ENCODE data around the gene TMEM52. TPM values are rescaled to one million over a fixed set of nuclear protein-coding genes. Genes with fewer than 3 reads are reported as not detected.
A peak's percentile ranks its signal among the peaks of the same experiment; 100 is the strongest.

TMEM52 gene
- total RNA-seq, 1 experiment from 2014 or later = 9.6 TPM

DNA sequence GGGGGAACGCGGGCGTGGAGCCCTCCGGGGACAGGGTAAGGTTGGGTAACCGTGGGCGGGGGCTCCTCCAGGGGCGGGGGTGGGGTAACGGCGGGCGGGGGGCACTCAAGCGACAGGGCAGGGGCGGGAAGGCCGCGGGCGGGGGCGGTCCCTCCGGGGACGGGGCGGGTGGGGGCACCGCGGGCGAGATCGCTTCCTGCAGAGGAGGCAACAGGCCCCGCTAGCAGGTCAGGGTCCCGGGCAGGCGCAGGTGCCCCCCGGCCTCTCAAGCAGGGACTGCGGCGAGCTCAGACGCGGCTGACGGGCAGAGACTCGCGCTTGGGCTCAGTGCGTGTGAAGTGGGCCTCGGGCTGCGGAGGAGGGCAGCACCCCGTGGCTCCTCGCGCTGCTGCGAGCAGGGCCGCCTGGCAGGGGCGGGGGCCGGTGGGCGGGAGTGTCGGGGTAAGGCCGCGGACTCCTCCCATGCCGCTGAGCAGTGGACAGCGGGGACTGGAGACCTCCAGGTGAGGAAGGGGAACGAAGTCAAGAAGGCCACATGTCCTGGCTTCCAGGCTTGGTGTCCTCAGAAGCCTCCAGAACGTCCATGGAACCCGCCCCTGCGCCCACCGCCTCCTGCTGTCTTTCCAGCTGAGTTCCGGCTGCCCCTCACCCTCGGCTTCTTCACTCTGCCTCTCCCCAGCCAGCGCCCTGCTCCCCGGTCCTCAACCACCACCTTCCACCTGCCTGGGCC lies 27.6 kb downstream of the TMEM52 start:
- H3T11ph ChIP-seq (ENCODE audit: low read length) = no peak overlapping the region
- H3K9me3 ChIP-seq (ENCODE audit: control insufficient read depth, low read depth, low read length) = no peaks in the 10 kb centered on the region
- peak; percentile 69 for DNase-seq
- H3K27ac ChIP-seq (ENCODE audit: insufficient read length, low read depth, low read length) = no peak overlapping the region
- peak overlapping the region; percentile 23 for H3K18ac ChIP-seq (ENCODE audit: insufficient read length, low read depth, low read length)
- H3K23me2 ChIP-seq (ENCODE audit: insufficient read length, low read depth, low read length, poor library complexity, severe bottlenecking) = peaks cover 6% of the 10 kb centered on the region
- peak overlapping the region; percentile 70 to 85 for H3K4me3 Mint-ChIP-seq
- H4K5ac ChIP-seq (ENCODE audit: insufficient read length, low read depth, low read length) = no peak overlapping the region
- H3K27ac Mint-ChIP-seq = peak overlapping the region in 2 of 3 experiments; percentile 25 to 40; a peak in 2 of 7 replicates
- H2AFZ ChIP-seq (ENCODE audit: low read length) = no peak overlapping the region
- H3K4ac ChIP-seq (ENCODE audit: low read depth, low read length) = no peak overlapping the region
- H3K56ac ChIP-seq (ENCODE audit: insufficient read length, low read depth, low read length) = no peak overlapping the region
- H2BK120ac ChIP-seq (ENCODE audit: low read depth, low read length, poor library complexity, severe bottlenecking) = no peak overlapping the region
- no CpG with 5 or more reads among the region's 59 CpGs for WGBS (ENCODE audit: extremely low coverage, insufficient read length, low lambda C conversion rate)
- no peak overlapping the region for H2AK5ac ChIP-seq (ENCODE audit: insufficient read length, low read length)
- no peak overlapping the region for H4K91ac ChIP-seq (ENCODE audit: insufficient read length, low read depth, low read length)
- no peak overlapping the region for H2BK15ac ChIP-seq (ENCODE audit: low read depth, low read length)
- H3K4me1 ChIP-seq (ENCODE audit: insufficient read depth, low read length) = peaks cover 5% of the 10 kb centered on the region; the same call in 1 of the 2 replicates
- H3K36me3 Mint-ChIP-seq (ENCODE audit: insufficient read depth in 1 of 3, low read depth in 3 of 3) = peaks cover 4 to 10% (median 8%) of the 10 kb centered on the region in 3 experiments; a peak in 6 of 7 replicates
- H3K4me1 Mint-ChIP-seq = peaks cover 43 to 48% of the 10 kb centered on the region in 2 experiments
- no peak overlapping the region for H4K8ac ChIP-seq (replicated peaks; ENCODE audit: insufficient read length, low read depth, low read length)
- H2BK5ac ChIP-seq (ENCODE audit: insufficient read length, low read length) = no peak overlapping the region
- no peak overlapping the region for H3K23ac ChIP-seq (ENCODE audit: insufficient read length, low read depth, low read length)
- no peaks in the 10 kb centered on the region; the same call in none of the 2 replicates for H3K27me3 ChIP-seq (ENCODE audit: insufficient read depth, low read length)
- H3K4me2 ChIP-seq (ENCODE audit: insufficient read depth, insufficient read length, low read length) = peak overlapping the region; percentile 70
- TF ChIP-seq, protein P1, sequence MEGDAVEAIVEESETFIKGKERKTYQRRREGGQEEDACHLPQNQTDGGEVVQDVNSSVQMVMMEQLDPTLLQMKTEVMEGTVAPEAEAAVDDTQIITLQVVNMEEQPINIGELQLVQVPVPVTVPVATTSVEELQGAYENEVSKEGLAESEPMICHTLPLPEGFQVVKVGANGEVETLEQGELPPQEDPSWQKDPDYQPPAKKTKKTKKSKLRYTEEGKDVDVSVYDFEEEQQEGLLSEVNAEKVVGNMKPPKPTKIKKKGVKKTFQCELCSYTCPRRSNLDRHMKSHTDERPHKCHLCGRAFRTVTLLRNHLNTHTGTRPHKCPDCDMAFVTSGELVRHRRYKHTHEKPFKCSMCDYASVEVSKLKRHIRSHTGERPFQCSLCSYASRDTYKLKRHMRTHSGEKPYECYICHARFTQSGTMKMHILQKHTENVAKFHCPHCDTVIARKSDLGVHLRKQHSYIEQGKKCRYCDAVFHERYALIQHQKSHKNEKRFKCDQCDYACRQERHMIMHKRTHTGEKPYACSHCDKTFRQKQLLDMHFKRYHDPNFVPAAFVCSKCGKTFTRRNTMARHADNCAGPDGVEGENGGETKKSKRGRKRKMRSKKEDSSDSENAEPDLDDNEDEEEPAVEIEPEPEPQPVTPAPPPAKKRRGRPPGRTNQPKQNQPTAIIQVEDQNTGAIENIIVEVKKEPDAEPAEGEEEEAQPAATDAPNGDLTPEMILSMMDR (conservative IDR thresholded peaks at IDR 0.05) = no peak
- peak overlapping the region; percentile 60 for H3K14ac ChIP-seq (ENCODE audit: insufficient read depth, low read length)
- no peak overlapping the region for H2BK12ac ChIP-seq (ENCODE audit: insufficient read length, low read depth, low read length)
- H3K9me3 Mint-ChIP-seq = no peaks in the 10 kb centered on the region; a peak in 1 of 5 replicates
- H3K79me2 ChIP-seq (ENCODE audit: insufficient read depth, low read length) = peaks cover 32% of the 10 kb centered on the region; the same call in 1 of the 2 replicates
- H2BK20ac ChIP-seq (ENCODE audit: low read depth, low read length, poor library complexity, severe bottlenecking) = no peak overlapping the region
- peak overlapping the region; percentile 45 for H3K9ac ChIP-seq (ENCODE audit: extremely low read depth, insufficient read length, low read length)
- H3K79me1 ChIP-seq (ENCODE audit: insufficient read depth, low read depth, low read length, poor library complexity, severe bottlenecking) = no peaks in the 10 kb centered on the region
- H4K20me1 ChIP-seq (ENCODE audit: control insufficient read depth, insufficient read depth, insufficient read length) = no peaks in the 10 kb centered on the region
- H3K27me3 Mint-ChIP-seq (ENCODE audit: low read depth) = peaks cover 6% of the 10 kb centered on the region; the same call in 1 of the 2 replicates

Data from H9 (cell line).